Measurements from ENCODE around the gene ACAA1. TPM values are rescaled to one million over a fixed set of nuclear protein-coding genes. Genes with fewer than 3 reads are reported as not detected.

Gene ACAA1
- total RNA-seq, 2 experiments from 2014 or later = 55.5 to 57.7 TPM

GRCh38 chr3:38107911-38108648 is 28.8 kb downstream of the ACAA1 start:
- Mint-ChIP-seq H3K36me3 (peaks cover 9% of the 10 kb centered on the region), H3K27me3 (no peaks in the 10 kb centered on the region), H3K4me3 (no peak overlapping the region), H3K4me1 (ENCODE audit: low read depth) (no peaks in the 10 kb centered on the region), H3K27ac (no peak overlapping the region), H3K9me3 (peaks cover 11% of the 10 kb centered on the region)
- DNase-seq = no peak
- POLR2A ChIA-PET = no interaction called here
- CTCF ChIA-PET = interaction anchor here (1.3 kb wide), 1 partner anchor 9 kb away, joined by 3 read pairs; no protein-coding TSS in a partner anchor
- intact Hi-C loops (cut with micrococcal nuclease) = no loop called here

DNA sequence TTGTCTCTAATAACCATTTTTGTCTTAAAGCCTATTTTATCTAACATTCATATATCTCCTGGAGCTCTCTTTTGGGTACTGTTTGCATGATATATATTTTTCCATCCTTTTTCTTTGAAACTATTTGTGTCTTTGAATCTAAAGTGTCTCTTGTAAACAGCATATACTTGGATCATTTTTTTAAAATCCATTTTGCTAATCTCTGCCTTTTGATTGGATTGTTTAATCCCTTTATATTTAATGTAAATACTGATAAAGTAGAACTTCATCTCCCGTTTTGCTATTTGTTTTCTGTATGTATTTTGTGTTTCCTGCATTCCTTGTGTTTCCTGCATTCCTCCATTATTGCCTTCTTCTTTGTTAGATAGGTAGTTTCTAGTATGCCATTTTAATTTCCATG is 31.4 kb downstream of the ACAA1 start:
- Mint-ChIP-seq H3K27ac (no peak overlapping the region), H3K4me3 (no peak overlapping the region), H3K27me3 (no peaks in the 10 kb centered on the region), H3K4me1 (ENCODE audit: low read depth) (no peaks in the 10 kb centered on the region), H3K9me3 (peaks cover 11% of the 10 kb centered on the region), H3K36me3 (peaks cover 9% of the 10 kb centered on the region)
- CTCF ChIA-PET = no interaction called here
- POLR2A ChIA-PET = no interaction called here
- intact Hi-C loops (cut with micrococcal nuclease) = no loop called here
- DNase-seq = no peak

GRCh38 chr3:38102444-38102814 is 34.5 kb downstream of the ACAA1 start:
- Mint-ChIP-seq H3K4me3 (no peak overlapping the region), H3K27me3 (no peaks in the 10 kb centered on the region), H3K4me1 (ENCODE audit: low read depth) (no peaks in the 10 kb centered on the region), H3K36me3 (peaks cover 9% of the 10 kb centered on the region), H3K9me3 (peaks cover 11% of the 10 kb centered on the region), H3K27ac (no peak overlapping the region)
- no peak for DNase-seq
- intact Hi-C loops (cut with micrococcal nuclease) = no loop called here
- ChIA-PET CTCF (no interaction called here), POLR2A (no interaction called here)

DNA sequence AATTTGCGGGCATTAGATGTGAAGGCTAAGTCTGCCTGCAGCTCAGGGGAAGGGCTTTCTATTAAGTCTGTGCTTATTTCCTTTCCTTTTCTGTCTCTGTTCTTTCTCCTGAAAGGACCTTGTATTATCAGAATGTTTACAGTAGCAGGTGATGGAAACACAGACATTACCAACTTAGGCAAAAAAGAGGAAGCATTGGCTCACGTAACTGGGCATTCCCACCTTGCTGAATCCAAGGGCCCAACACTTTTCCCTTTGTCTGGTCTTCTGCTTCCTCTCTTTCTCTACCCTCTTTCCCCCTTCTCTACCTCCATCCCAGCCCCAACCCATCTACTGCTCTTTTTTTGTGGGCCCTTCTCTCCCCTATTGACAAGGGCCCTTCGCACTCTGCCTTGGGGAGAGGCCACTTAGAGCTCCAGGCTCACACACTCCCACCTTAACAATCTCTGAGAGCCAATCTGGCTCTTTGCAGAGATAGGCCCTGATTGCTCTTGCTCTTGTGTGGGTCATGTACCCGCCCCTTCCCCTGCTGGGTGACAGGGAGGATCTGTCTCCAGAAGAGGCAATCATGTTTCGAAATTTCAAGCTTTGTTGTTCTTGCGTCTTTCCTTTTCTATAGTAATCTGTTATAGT is 35.0 kb downstream of the ACAA1 start:
- DNase-seq = no peak
- Mint-ChIP-seq H3K4me1 (ENCODE audit: low read depth) (no peaks in the 10 kb centered on the region), H3K4me3 (no peak overlapping the region), H3K9me3 (peaks cover 11% of the 10 kb centered on the region), H3K27me3 (no peaks in the 10 kb centered on the region), H3K27ac (no peak overlapping the region), H3K36me3 (peaks cover 9% of the 10 kb centered on the region)
- POLR2A ChIA-PET = no interaction called here
- CTCF ChIA-PET = no interaction called here
- intact Hi-C loops (cut with micrococcal nuclease) = no loop called here

DNA sequence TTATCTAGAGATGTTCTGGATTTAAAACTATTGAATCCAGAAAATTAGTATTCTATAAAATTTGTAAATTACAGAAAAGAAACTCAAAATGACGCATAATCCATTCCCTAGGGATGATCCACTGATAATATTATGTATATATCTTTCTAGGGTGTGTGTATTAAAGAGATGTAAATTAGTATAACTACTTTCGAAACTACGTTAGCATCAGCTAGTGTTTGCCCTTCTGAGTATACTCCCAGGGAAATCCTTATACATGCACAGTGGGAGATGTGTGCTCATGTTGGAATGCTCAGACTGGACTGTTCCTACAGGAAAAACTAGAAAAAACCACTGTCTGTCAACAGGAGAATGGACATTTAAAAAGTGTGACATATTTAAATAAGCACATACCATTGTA is 36.4 kb downstream of the ACAA1 start:
- H3K4me1 Mint-ChIP-seq (ENCODE audit: low read depth) = no peaks in the 10 kb centered on the region
- intact Hi-C loops (cut with micrococcal nuclease) = no loop called here
- no peak overlapping the region for H3K4me3 Mint-ChIP-seq
- no peak overlapping the region for H3K27ac Mint-ChIP-seq
- H3K27me3 Mint-ChIP-seq = no peaks in the 10 kb centered on the region
- POLR2A ChIA-PET = no interaction called here
- CTCF ChIA-PET = interaction anchor here (0.9 kb wide), 1 partner anchor 127 kb away, joined by 3 read pairs; no protein-coding TSS in a partner anchor
- peaks cover 8% of the 10 kb centered on the region for H3K9me3 Mint-ChIP-seq
- no peak for DNase-seq
- H3K36me3 Mint-ChIP-seq = peaks cover 6% of the 10 kb centered on the region

GRCh38 chr3:38099518-38099917 is 37.4 kb downstream of the ACAA1 start:
- no peaks in the 10 kb centered on the region for H3K27me3 Mint-ChIP-seq
- peaks cover under 1% of the 10 kb centered on the region for H3K36me3 Mint-ChIP-seq
- ChIA-PET CTCF (interaction anchor here (0.9 kb wide), 1 partner anchor 126 kb away, joined by 3 read pairs; no protein-coding TSS in a partner anchor), POLR2A (no interaction called here)
- peaks cover under 1% of the 10 kb centered on the region for H3K9me3 Mint-ChIP-seq
- no peaks in the 10 kb centered on the region for H3K4me1 Mint-ChIP-seq (ENCODE audit: low read depth)
- H3K27ac Mint-ChIP-seq = no peak overlapping the region
- DNase-seq = no peak
- intact Hi-C loops (cut with micrococcal nuclease) = no loop called here
- no peak overlapping the region for H3K4me3 Mint-ChIP-seq

- H3K36me3 Mint-ChIP-seq = no peaks in the 10 kb centered on the region
- intact Hi-C loops (cut with micrococcal nuclease) = no loop called here
- H3K27ac Mint-ChIP-seq = no peak overlapping the region
- DNase-seq = no peak
- no peaks in the 10 kb centered on the region for H3K9me3 Mint-ChIP-seq
- H3K27me3 Mint-ChIP-seq = no peaks in the 10 kb centered on the region
- no peaks in the 10 kb centered on the region for H3K4me1 Mint-ChIP-seq (ENCODE audit: low read depth)
- no peak overlapping the region for H3K4me3 Mint-ChIP-seq
- ChIA-PET CTCF (no interaction called here), POLR2A (no interaction called here)
These were observed 38.6 kb downstream of the ACAA1 start for GRCh38 chr3:38098376-38098723.

GRCh38 chr3:38097446-38098375 is 39.2 kb downstream of the ACAA1 start:
- Mint-ChIP-seq H3K36me3 (no peaks in the 10 kb centered on the region), H3K4me1 (ENCODE audit: low read depth) (no peaks in the 10 kb centered on the region), H3K9me3 (no peaks in the 10 kb centered on the region), H3K27ac (no peak overlapping the region), H3K4me3 (no peak overlapping the region), H3K27me3 (no peaks in the 10 kb centered on the region)
- intact Hi-C loops (cut with micrococcal nuclease) = no loop called here
- POLR2A ChIA-PET = no interaction called here
- DNase-seq = no peak
- CTCF ChIA-PET = no interaction called here

GRCh38 chr3:38095669-38096483 is 41.1 kb downstream of the ACAA1 start:
- intact Hi-C loops (cut with micrococcal nuclease) = no loop called here
- Mint-ChIP-seq H3K27me3 (no peaks in the 10 kb centered on the region), H3K27ac (no peak overlapping the region), H3K4me3 (no peak overlapping the region), H3K4me1 (ENCODE audit: low read depth) (no peaks in the 10 kb centered on the region), H3K36me3 (no peaks in the 10 kb centered on the region), H3K9me3 (no peaks in the 10 kb centered on the region)
- POLR2A ChIA-PET = no interaction called here
- CTCF ChIA-PET = no interaction called here
- no peak for DNase-seq

- Mint-ChIP-seq H3K4me3 (no peak overlapping the region), H3K36me3 (no peaks in the 10 kb centered on the region), H3K27ac (no peak overlapping the region), H3K27me3 (no peaks in the 10 kb centered on the region), H3K9me3 (no peaks in the 10 kb centered on the region), H3K4me1 (ENCODE audit: low read depth) (no peaks in the 10 kb centered on the region)
- intact Hi-C loops (cut with micrococcal nuclease) = no loop called here
- DNase-seq = no peak
- POLR2A ChIA-PET = no interaction called here
- CTCF ChIA-PET = interaction anchor here (1.4 kb wide), 1 partner anchor 23 kb away, joined by 4 read pairs; no protein-coding TSS in a partner anchor
These were observed 41.9 kb downstream of the ACAA1 start for GRCh38 chr3:38094999-38095398.

DNA sequence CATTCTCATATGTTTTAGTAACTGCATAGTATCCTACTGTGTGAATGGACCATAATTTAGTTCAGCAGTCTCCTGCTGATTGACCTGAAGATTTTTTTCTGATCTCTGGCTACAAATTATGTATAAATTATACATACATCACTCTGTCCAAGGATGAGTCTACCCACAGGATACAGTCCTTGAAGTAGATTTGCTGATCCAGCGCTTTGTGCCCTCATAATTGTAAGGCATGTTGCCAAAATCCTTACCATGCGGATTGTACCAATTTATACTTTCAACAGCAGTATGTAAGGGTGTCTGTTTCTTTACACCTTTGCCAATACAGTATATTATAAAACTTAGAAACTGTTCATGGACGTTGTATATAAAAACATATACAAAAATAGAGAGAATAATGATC is 46.5 kb downstream of the ACAA1 start:
- Mint-ChIP-seq H3K27ac (no peak overlapping the region), H3K36me3 (no peaks in the 10 kb centered on the region), H3K4me1 (ENCODE audit: low read depth) (no peaks in the 10 kb centered on the region), H3K27me3 (no peaks in the 10 kb centered on the region), H3K4me3 (no peak overlapping the region), H3K9me3 (no peaks in the 10 kb centered on the region)
- ChIA-PET CTCF (no interaction called here), POLR2A (no interaction called here)
- DNase-seq = no peak
- intact Hi-C loops (cut with micrococcal nuclease) = no loop called here

DNA sequence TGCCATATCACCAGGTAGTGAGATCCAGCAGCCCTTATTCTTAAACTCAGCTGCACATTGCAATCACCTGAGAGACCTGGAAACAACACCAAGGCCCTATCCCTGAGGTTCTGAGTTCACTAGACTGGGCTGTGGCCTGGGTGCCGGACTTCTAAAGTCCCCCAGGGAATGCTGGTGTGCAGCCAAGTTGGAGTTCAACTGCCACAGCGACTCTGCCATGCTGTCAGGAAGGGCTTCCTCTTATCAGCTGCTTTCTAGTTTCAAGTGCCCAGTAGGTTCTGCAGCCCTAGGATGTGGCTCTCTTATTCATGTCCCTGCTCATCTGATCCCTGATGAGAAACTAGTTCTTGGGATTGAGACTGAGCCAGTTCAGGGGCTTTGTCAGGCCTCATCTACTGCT is 47.8 kb downstream of the ACAA1 start:
- ChIA-PET POLR2A (no interaction called here), CTCF (no interaction called here)
- intact Hi-C loops (cut with micrococcal nuclease) = no loop called here
- H3K27ac Mint-ChIP-seq = no peak overlapping the region
- H3K36me3 Mint-ChIP-seq = peaks cover 2% of the 10 kb centered on the region
- peaks cover 5% of the 10 kb centered on the region for H3K9me3 Mint-ChIP-seq
- no peak overlapping the region for H3K4me3 Mint-ChIP-seq
- H3K4me1 Mint-ChIP-seq (ENCODE audit: low read depth) = no peaks in the 10 kb centered on the region
- no peaks in the 10 kb centered on the region for H3K27me3 Mint-ChIP-seq
- DNase-seq = no peak
